Measurements from ENCODE around the gene ADAMTS3.

Gene ADAMTS3

GRCh38 chr4:72568959-72569718 lies at the start of gene ADAMTS3:
Gene ADAMTS3 (minus strand): TSS chr4:72569221. CDS start chr4:72568762, 459 bp downstream.
- no peak for DNase-seq

GRCh38 chr4:72613959-72614358 lies 44.9 kb upstream of the ADAMTS3 start:
- DNase-seq, result no peak

- no peak for DNase-seq
Observed at GRCh38 chr4:72606751-72607150, 37.7 kb upstream of the ADAMTS3 start.

- no peak for DNase-seq
Observed at GRCh38 chr4:72604324-72604723, 35.3 kb upstream of the ADAMTS3 start.

GRCh38 chr4:72602396-72603376 lies 33.7 kb upstream of the ADAMTS3 start:
- no peak for DNase-seq

- DNase-seq, result no peak
Observed at GRCh38 chr4:72591547-72592454, 22.8 kb upstream of the ADAMTS3 start.

GRCh38 chr4:72587334-72587733 lies 18.3 kb upstream of the ADAMTS3 start:
- DNase-seq, result no peak

- DNase-seq, result no peak
Observed at GRCh38 chr4:72582853-72583252, 13.8 kb upstream of the ADAMTS3 start.

GRCh38 chr4:72577211-72577610 lies 8.2 kb upstream of the ADAMTS3 start:
- DNase-seq, result no peak

- DNase-seq, result no peak
Observed at GRCh38 chr4:72571337-72571736, 2.3 kb upstream of the ADAMTS3 start.

- no peak for DNase-seq
Observed at GRCh38 chr4:72569719-72570235, 756 bp upstream of the ADAMTS3 start.

GRCh38 chr4:72567821-72568675 lies 973 bp downstream of the ADAMTS3 start:
- DNase-seq, result no peak

GRCh38 chr4:72567036-72567435 lies 2.0 kb downstream of the ADAMTS3 start:
- no peak for DNase-seq

- no peak for DNase-seq
Observed at GRCh38 chr4:72566464-72566972, 2.5 kb downstream of the ADAMTS3 start.

GRCh38 chr4:72564789-72565188 lies 4.2 kb downstream of the ADAMTS3 start:
- DNase-seq, result no peak

GRCh38 chr4:72564184-72564583 lies 4.8 kb downstream of the ADAMTS3 start:
- DNase-seq, result no peak

GRCh38 chr4:72558655-72559054 lies 10.4 kb downstream of the ADAMTS3 start:
- no peak for DNase-seq

GRCh38 chr4:72557021-72557420 lies 12.0 kb downstream of the ADAMTS3 start:
- DNase-seq, result no peak

GRCh38 chr4:72555377-72555831 lies 13.6 kb downstream of the ADAMTS3 start:
- DNase-seq, result no peak

GRCh38 chr4:72553540-72554337 lies 15.3 kb downstream of the ADAMTS3 start:
- DNase-seq, result no peak
